Kidney (tissue), 14 donors: ENCODE measurements around the gene HHATL. TPM values are rescaled to one million over a fixed set of nuclear protein-coding genes. Genes with fewer than 3 reads are reported as not detected.

Source experiments
- DNase-seq, 5 donors: peaks; one replicate each; pipeline ENCODE4 v3.0.0-alpha.2; 2013 to 2020
- FAIRE-seq: peaks from 2 replicates; lab custom pipeline; 2012; peaks lifted over from hg19 to GRCh38; lab: Jason Lieb, UNC
- H3K27ac ChIP-seq, 2 donors: one replicate each; pipeline ENCODE4 v1.7.0; 2013; ENCODE audit warnings: low read depth in 2 of 2, low read length in 2 of 2, inconsistent platforms in 1 of 2
- H3K27me3 ChIP-seq: one replicate; pipeline ENCODE4 v1.7.1; 2013; ENCODE audit warnings: low read length, inconsistent platforms; ENCODE audit not compliant: control insufficient read depth, insufficient read depth
- H3K36me3 ChIP-seq, 3 donors: one replicate each; pipeline versions ENCODE4 v1.7.0 to v1.7.1; 2013; ENCODE audit warnings: low read length in 3 of 3, control low read depth in 1 of 3, inconsistent platforms in 1 of 3; ENCODE audit not compliant: insufficient read depth in 3 of 3, control insufficient read depth in 2 of 3
- H3K4me1 ChIP-seq, 3 donors: one replicate each; pipeline versions ENCODE4 v1.7.0 to v1.7.1; 2013; ENCODE audit warnings: low read length in 3 of 3, inconsistent platforms in 1 of 3, low read depth in 1 of 3; ENCODE audit not compliant: control insufficient read depth in 2 of 3, insufficient read depth in 2 of 3
- H3K4me3 ChIP-seq, 3 donors: one replicate each; pipeline versions ENCODE4 v1.7.0 to v1.8.1; 2013; ENCODE audit warnings: low read length in 3 of 3, control low read depth in 1 of 3, inconsistent platforms in 1 of 3
- H3K9ac ChIP-seq, 3 donors: one replicate each; pipeline versions ENCODE4 v1.7.0 to v1.7.1; 2013; ENCODE audit warnings: low read length in 3 of 3, control low read depth in 1 of 3, inconsistent platforms in 1 of 3
- H3K9me3 ChIP-seq, 3 donors: one replicate each; pipeline versions ENCODE4 v1.7.0 to v1.7.1; 2013; ENCODE audit warnings: low read length in 3 of 3, control low read depth in 1 of 3, inconsistent platforms in 1 of 3; ENCODE audit not compliant: control insufficient read depth in 2 of 3, insufficient read depth in 1 of 3
- CTCF ChIP-seq: IDR thresholded peaks from 3 replicates; pipeline ENCODE4 v1.5.1; 2012; ENCODE audit warnings: mild to moderate bottlenecking, moderate library complexity, borderline replicate concordance; ENCODE audit not compliant: insufficient read depth; ENCODE audit errors: extremely low read depth
- intact Hi-C: fragments of 100-400 bp; cut with DNase I; formaldehyde crosslinking; loops from one replicate; pipeline ENCODE4 v1.11.1; 2022
- polyA plus RNA-seq: library from polyadenylated mRNA; stranded (reverse); fragments of 350-450 nt; fragmentation: Illumina TruSeq; extraction: RNeasy Lipid Tissue Mini Kit (QIAGEN cat#74804); gene quantifications from one replicate; pipeline ENCODE4 v1.2.3, GENCODE V29; 2014; ENCODE audit warnings: low read depth, low replicate concordance; ENCODE audit not compliant: insufficient read depth
- total RNA-seq: library from RNA; stranded (reverse); fragmentation: NEBNext Ultra II Directional; extraction: Animal tissue kit (Norgen Biotek cat#: 25700); gene quantifications from one replicate; pipeline ENCODE4 v1.2.1, GENCODE V29; 2021
- donor health status: control.
- donor health status: control.
- donor health status: control.
- donor health status: control.
- donor health status: control.
- donor health status: DM: yes; HTN: yes; CAD: no.
- donor health status: Normal renal cell carcinoma (clear cell type).

Gene HHATL
- total and polyA plus RNA-seq, 2 donors from 2014 or later: not detected

- Histone ChIP-seq H3K36me3 (no peaks in the 10 kb centered on the region), H3K9me3 (no peaks in the 10 kb centered on the region), H3K9ac (no peak overlapping the region), H3K4me1 (no peaks in the 10 kb centered on the region), H3K27ac (no peak overlapping the region), H3K4me3 (no peak overlapping the region), H3K27me3 (no peaks in the 10 kb centered on the region)
- intact Hi-C loops: no loop called here
- no peak for FAIRE-seq
- no peak for DNase-seq
- no peak for TF ChIP-seq CTCF
These were observed 3.5 kb upstream of the HHATL start for GRCh38 chr3:42705962-42706585.

GRCh38 chr3:42705058-42705767, 2.6 kb upstream of the HHATL start:
- intact Hi-C loops: no loop called here
- FAIRE-seq: no peak
- no peaks in the 10 kb centered on the region for H3K36me3 ChIP-seq
- no peak overlapping the region for H3K4me3 ChIP-seq
- H3K4me1 ChIP-seq: no peaks in the 10 kb centered on the region
- DNase-seq: no peak
- H3K9ac ChIP-seq: no peak overlapping the region
- H3K9me3 ChIP-seq: no peaks in the 10 kb centered on the region
- H3K27ac ChIP-seq: no peak overlapping the region
- no peaks in the 10 kb centered on the region for H3K27me3 ChIP-seq
- TF ChIP-seq CTCF: no peak

- H3K9ac ChIP-seq: no peak overlapping the region
- no peak for FAIRE-seq
These were observed 1.7 kb upstream of the HHATL start for GRCh38 chr3:42704136-42704841.

More at GRCh38 chr3:42704136-42704841, 1.7 kb upstream of the HHATL start:
- H3K27me3 ChIP-seq: no peaks in the 10 kb centered on the region
- no peaks in the 10 kb centered on the region for H3K9me3 ChIP-seq
- H3K36me3 ChIP-seq: no peaks in the 10 kb centered on the region
- H3K27ac ChIP-seq: no peak overlapping the region
- H3K4me1 ChIP-seq: no peaks in the 10 kb centered on the region
- no peak for TF ChIP-seq CTCF
- intact Hi-C loops: no loop called here
- no peak overlapping the region for H3K4me3 ChIP-seq
- DNase-seq: no peak
